ENCODE measurements around the gene CAPN1.

- TF ChIP-seq CTCF (IDR thresholded peaks at IDR 0.05) = no peak
- no peak for TF ChIP-seq POLR2A (IDR thresholded peaks at IDR 0.05)
Measured at GRCh38 chr11:65147352-65148075, 34.2 kb upstream of the CAPN1 start.

Data from right lobe of liver (tissue), 4 donors.